AG10803 (cell line): Measurements from ENCODE around the gene GPX4.

Experiments used
- DNase-seq: peaks from one replicate; pipeline ENCODE4 v3.0.0; 2010; ENCODE audit warnings: low read depth
- H3K4me3 ChIP-seq: 2 replicates; pipeline ENCODE4 v1.5.1; 2011; ENCODE audit warnings: mild to moderate bottlenecking, low read length, control low read depth
- CTCF ChIP-seq: conservative IDR thresholded peaks from 2 replicates; pipeline ENCODE4 v1.5.1; 2011; ENCODE audit warnings: mild to moderate bottlenecking, low read length, control low read depth, inconsistent platforms

GPX4 gene

GRCh38 chr19:1115646-1116420, 12.0 kb downstream of the GPX4 start:
- H3K4me3 ChIP-seq = no peak overlapping the region
- no peak for TF ChIP-seq CTCF
- no peak for DNase-seq

- DNase-seq = no peak
- no peak for TF ChIP-seq CTCF
These were observed 13.2 kb downstream of the GPX4 start for GRCh38 chr19:1116726-1117581.

GRCh38 chr19:1117654-1118053, 13.9 kb downstream of the GPX4 start:
- no peak for DNase-seq
- TF ChIP-seq CTCF = no peak
- H3K4me3 ChIP-seq = no peak overlapping the region

More at GRCh38 chr19:1116726-1117581, 13.2 kb downstream of the GPX4 start:
- H3K4me3 ChIP-seq = no peak overlapping the region

GRCh38 chr19:1118999-1119398, 15.2 kb downstream of the GPX4 start:
- DNase-seq = no peak
- H3K4me3 ChIP-seq = no peak overlapping the region
- TF ChIP-seq CTCF = no peak

- H3K4me3 ChIP-seq = no peak overlapping the region
- TF ChIP-seq CTCF = no peak
- no peak for DNase-seq
These were observed 15.9 kb downstream of the GPX4 start for GRCh38 chr19:1119475-1120217.

GRCh38 chr19:1121395-1121794, 17.6 kb downstream of the GPX4 start:
- TF ChIP-seq CTCF = no peak
- no peak overlapping the region for H3K4me3 ChIP-seq
- no peak for DNase-seq
